HG02981 (cell line): ENCODE measurements around the gene CNR2.
"Not testable (repeated sequence)": the region's sequence is repeated elsewhere in the genome, so short reads cannot be mapped to it uniquely, and the experiment has no call there.

ENCODE experiments used
- ATAC-seq: cut with Tn5 transposase; IDR thresholded peaks from one replicate; pipeline ENCODE4 v1.9.1; 2021; ENCODE audit warnings: mild to moderate bottlenecking, moderate library complexity; ENCODE audit not compliant: unreplicated experiment

CNR2 gene

DNA sequence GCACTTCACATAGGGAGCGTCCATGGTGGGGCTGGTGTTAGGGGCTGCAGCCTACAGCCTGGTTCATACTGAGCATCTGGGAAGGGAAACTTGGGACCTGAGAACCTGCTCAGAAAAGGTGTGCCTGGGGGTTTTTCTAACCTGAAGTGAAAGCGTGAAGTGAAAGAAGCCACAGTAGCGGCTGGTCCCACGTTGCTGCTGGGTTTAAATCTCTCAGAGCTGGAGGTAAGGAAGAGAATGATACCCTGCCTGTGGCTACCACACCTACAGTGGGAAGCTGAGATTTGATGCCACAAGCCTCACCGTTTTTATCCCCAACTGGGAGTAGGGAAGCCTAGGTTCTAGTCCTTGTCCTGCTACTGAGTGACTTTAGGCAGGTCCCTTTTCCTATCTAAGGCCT lies 24.1 kb downstream of the CNR2 start:
- ATAC-seq = no peak

DNA sequence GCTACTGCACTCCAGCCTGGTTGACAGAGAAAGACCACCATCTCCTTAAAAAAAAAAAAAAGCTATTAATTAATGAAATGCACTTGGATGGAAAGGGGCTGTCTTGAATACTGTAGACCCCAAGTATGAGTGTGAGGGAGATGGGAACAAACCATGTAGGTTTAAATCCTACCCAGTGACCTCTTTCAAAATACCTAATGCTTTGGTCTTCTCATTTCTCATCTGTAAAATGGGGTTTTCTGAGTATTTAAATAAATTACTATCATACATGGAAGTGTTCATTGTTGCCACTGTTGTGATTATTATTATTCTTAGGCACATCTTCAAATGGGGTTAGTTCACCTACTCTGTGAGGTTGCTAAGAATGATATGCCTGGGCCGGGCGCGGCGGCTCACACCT lies 27.9 kb downstream of the CNR2 start:
- ATAC-seq = no peak

DNA sequence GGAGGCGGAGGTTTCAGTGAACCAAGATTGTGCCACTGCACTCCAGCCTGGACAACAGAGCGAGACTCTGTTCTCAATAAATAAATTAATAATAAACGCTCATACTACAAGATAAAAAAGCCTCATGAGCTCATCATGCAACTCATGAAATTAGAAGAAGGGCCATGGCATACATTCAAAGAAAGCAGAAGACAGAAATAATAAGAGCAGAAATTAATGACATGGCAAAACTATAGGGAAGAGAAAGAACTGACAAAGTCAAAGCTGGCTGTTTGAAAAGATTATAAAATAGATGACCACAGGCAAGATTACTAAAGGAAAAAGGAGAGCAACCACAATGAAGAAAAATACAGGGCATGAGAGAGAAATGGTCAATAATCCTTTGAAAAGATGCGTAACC lies 30.4 kb downstream of the CNR2 start:
- no peak for ATAC-seq

DNA sequence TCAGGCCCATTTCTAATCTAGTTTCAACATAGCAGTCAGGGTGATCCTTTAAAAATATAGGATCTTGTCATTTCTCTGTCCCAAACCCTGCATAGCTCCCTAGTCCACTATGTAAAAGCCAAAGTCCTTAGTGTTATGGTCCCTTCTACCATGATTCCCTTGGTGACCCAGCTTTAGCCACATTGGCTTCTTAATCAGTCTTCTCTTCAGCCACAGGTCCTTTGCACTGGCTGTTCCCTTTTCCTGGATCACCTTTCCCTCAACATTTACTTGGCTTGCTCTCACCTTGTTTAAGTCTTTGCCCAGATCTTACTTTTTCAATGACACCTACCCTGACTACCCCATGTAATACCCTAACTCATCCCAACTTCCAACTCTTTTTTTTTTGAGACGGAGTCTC lies 33.4 kb downstream of the CNR2 start:
- no peak for ATAC-seq

DNA sequence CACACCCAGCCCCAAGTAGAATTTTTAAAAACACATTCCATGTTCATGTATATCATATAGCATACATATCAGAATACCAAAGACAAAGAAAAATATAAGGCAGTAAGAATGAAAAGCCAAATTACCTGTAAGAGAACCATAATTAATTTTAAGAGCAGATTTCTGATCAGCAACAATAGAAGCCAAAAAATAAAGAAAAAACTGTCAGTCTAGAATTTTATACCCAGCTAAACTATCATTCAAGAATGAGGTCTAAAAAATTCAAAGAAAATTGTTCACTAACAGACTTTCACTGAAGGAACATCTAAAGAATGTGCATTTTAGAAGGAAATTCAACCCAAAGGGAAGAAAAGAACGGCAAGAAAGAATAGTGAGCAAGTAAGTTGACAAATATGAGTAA lies 34.5 kb downstream of the CNR2 start:
- ATAC-seq = no peak

DNA sequence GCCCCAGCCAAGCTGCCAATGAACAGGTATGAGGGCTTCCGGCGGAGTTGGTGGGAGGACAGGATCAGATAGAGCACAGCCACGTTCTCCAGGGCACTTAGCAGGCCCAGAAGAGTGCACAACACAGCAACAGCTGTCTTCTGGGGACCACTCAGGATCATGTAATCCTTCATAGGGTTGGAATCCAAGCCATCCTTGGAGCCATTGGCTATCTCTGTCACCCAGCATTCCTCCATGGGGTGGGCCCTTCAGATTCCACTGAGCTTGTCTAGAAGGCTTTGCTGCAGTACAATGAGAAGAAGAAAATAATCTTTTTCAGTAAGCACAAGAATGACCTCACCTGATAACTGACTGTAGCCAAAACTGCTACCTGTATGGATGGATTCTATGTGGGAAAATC lies 37.8 kb downstream of the CNR2 start:
- no peak for ATAC-seq

DNA sequence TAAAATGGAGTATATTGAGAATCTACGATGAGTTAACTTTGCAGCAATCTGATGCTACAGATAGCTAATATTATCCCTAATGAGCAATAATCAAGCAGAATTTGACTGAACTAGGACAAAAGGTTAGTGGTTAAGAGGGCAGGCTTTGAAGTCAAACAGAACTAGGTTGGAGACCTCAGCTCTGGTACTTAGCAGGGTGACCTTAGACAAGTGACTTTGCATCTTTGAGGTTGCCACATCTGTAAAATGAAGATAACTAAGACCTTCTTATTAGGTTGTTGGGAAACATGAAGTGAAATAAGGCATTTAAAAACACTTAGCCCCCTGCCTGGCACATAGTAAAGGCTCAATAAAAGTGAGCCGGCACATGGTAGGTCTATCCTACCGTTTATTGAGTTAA lies 40.7 kb downstream of the CNR2 start:
- ATAC-seq = no peak

DNA sequence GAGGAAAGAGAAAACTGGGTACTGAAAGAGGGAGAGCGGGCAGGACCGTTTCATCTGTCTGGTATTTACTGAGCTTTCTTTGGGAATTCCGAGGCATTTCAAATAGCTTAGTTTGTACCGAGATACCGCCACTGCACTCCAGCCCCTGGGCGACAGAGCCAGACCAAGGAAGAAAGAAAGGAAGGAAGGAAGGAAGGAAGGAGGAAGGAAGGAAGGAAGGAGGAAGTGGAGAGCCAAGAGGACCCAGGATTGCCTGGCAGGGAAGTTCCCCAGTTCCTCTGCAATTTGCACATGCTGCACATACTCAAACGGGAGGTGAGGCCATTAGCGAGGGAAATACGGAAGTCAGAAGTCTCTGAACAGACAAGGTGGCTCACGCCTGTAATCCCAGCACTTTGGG lies 44.1 kb downstream of the CNR2 start:
- no peak for ATAC-seq

DNA sequence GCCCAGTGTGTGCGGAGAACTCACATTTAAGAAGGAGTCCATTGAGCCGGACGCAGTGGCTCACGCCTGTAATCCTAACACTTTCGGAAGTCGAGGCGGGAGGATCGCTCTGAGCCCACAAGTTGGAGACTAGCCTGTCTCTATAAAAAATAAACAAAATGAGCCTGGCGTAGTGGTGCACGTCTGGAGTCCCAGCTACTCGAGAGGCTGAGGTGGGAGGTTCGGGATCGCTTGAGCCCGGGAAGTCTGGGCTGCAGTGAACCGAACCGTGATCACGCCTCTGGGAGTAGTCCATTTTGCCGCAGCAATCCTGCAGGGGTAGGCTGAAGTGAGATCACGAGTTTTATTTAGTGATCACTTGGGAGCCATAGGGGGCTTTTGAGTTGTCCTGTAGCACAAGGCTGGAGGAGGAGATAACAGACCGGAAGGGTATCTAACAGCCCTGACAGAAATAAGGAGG lies 44.6 kb downstream of the CNR2 start:
- ATAC-seq = no peak

DNA sequence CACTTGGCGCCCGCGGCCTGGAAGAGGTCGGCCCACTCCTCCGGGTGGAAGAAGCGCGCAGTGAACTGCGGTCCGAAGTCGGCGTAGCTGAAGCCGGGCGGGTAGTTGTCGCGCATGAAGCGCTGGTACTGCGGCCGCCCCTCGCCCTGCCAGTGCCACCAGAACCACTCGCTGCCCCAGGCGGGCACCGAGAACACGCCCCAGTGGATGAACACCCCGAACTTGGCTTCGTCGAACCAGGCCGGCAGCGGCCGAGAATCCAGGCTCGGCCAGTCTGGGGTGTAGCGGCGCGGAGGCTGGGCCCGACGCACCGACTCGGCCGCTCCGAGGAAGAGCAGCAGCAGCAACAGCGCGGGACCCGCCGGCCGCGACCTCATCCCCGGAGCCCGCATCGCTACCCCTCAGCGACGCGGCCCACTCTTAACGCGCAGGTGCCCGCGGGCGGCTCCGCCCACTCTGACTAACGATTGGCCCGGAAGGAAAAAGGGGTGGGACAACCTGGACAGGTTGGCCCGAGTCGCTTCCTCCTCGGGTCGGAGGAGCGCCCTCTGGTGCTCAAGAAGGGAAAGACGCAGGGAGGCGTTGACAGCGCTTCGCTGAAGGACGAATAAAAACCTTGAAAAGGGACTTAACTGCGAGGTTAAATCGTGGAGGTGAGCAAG lies 45.1 kb downstream of the CNR2 start, which contains the start of gene FUCA1:
Gene FUCA1 (minus strand): TSS at position 396 of the 662 bp plus-strand sequence. CDS start 4 bp downstream, at position 392.
- peak; percentile 93 for ATAC-seq

DNA sequence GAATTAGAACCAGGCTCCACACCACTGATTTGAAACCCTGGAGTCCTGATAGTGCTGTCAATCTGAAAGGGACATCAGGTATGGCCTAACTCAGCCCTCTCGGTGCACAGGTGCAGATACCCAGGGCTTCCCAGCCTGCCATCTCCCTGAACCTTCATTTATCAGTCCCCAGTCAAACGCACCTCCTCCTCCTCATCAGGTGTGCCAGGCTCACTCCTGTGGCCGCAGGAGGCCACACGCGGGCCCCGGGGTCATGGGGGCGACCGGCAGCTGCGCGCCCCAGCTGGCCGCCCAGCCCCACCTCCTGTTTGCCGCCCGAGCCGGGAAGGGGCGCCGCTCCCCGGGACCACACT lies 45.6 kb downstream of the CNR2 start:
- no peak for ATAC-seq

DNA sequence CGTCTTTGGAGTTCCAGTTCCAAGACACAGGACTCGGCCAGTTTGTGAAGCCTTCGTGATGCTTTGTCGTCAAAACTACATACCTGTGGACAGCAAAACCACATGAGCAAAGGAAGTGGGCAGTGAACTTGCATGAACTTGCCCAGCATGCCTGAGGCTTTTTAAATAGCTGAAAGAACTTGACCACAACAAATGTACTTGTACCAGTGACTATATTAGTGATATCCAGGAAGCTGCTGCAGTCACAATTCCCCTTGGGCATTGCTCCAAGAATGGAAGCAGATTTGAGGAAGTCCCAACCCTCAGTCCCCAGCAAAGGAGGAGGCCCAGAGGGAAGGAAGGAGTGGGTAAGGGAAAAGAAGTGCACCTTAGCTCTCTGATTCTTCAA lies 47.6 kb downstream of the CNR2 start:
- ATAC-seq = no peak

DNA sequence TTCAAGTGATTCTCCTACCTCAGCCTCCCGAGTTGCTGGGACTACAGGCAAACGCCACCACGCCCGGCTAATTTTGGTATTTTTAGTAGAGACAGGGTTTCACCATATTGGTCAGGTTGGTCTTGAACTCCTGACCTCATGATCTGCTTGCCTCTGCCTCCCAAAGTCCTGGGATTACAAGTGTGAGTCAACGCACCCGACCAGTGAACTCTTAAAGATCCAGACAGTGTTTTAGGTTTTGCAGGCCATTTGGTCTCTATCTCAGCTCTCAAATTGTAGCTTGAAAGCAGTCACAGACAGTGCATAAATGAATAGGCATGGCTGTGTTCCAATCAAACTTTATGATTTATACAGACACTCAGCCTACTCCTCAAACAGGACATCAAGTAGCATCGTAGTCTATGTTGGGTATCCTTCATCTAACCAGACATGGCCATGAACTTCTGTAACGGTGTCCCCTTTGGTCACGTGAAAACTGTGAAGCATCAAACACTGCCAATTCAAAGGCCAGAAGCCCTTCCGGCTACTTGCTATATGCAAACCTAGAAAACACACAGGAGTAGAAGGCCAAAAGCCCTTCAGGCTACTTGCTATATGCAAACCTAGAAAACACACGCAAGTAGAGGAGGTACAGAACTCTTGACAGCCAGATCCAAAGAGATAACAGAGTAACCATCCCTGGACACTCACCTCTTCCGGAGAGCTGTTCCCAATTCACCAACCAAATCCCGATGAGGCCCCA lies 48.2 kb downstream of the CNR2 start:
- no peak for ATAC-seq

DNA sequence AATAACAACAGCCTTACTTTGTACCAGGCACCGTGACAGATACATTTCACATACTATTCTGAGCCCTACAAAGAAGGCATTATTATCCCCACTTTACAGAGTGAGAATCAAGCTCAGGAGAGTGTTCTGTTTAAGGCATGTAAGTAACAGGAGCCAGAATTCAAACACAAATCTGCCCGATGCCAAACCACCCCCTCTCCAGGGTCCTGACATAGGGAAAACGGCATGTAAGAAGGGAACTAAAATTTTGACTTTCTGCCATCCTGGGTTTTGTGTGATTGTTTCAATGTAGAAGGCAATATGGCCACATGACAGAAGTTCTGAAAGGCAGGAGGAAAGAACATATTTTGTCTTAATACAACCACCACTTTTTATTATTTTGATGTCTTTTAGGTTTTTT lies 50.5 kb downstream of the CNR2 start:
- ATAC-seq = no peak

DNA sequence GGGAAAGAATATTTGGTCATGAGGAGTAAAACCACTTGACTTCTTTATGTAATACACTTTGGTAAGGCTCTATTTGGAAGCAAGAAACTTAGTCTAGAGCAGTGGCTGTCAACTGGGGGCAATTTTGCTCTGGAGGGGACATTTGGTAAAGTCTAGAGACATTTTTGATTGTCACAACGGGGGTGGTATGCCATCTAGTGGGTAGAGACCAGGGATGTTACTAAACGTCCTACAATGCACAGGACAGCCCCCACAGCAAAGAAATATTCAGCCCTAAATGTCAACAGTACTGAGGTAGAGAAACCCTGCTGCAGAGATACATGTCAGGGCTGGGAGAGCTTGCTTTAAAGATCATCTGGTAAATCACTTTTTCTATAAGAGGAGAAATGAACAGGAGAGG lies 58.6 kb downstream of the CNR2 start:
- ATAC-seq = no peak

DNA sequence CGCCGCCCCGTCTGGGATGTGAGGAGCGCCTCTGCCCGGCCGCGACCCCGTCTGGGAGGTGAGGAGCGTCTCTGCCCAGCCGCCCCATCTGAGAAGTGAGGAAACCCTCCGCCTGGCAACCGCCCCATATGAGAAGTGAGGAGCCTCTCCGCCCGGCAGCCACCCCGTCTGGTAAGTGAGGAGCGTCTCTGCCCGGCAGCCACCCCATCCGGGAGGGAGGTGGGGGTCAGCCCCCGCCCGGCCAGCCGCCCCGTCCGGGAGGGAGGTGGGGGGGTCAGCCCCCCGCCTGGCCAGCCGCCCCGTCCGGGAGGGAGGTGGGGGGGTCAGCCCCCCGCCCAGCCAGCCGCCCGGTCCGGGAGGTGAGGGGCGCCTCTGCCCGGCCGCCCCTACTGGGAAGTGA lies 60.0 kb downstream of the CNR2 start:
- not testable (repeated sequence) for ATAC-seq

DNA sequence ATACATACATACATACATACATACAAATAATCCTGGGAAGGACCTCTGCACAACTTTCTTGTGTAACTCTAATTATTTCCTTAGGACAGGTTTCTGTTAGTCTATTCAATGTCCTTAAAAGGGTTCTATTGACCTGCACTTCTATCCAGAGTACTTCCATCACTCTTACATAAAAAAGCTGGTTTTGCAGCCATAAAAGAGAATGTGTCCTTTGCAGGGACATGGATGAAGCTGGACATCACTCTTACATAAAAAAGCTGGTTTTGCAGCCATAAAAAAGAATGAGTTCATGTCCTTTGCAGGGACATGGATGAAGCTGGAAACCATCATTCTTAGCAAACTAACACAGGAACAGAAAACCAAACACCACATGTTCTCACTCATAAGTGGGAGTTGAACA lies 61.8 kb downstream of the CNR2 start:
- ATAC-seq = not testable (repeated sequence)

DNA sequence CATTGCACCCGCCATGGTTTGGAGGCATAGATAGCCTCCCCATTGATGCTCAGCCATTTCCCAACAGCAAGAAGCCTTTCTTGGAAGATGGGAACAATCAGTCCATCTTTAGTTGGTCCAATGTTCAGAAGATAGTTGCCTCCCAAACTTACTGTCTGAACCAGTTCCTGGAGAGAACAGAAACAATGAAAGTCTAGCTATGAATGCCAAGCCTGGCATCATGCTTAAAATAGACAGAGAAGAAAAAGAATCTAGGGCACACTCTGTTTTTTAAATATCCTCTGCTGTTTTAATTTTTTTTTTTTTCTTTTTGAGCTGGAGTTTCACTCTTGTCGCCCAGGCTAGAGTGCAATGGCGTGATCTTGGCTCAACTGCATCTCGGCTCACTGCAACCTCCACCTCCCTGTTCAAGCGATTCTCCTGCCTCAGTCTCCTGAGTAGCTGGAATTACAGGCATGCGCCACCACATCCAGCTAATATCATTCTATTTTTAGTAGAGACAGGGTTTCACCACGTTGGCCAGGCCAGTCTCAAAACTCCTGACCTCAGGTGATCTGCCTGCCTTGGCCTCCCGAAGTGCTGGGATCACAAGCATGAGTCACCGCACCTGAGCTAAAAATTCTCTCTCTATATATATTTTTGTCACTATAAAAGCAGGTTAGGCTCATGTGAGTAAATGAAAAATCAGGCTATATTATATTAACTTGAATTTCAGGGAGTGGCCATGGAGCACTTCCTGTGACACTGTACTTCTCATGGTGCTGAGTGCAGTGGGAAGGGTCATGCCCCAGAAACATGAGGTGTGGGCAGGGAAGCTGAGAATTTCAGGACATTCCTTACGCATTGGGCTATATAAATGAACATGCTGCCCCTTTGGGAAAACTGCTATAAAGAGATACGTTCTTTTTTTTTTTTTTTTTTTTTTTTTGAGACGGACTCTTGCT lies 64.2 kb downstream of the CNR2 start:
- no peak for ATAC-seq

DNA sequence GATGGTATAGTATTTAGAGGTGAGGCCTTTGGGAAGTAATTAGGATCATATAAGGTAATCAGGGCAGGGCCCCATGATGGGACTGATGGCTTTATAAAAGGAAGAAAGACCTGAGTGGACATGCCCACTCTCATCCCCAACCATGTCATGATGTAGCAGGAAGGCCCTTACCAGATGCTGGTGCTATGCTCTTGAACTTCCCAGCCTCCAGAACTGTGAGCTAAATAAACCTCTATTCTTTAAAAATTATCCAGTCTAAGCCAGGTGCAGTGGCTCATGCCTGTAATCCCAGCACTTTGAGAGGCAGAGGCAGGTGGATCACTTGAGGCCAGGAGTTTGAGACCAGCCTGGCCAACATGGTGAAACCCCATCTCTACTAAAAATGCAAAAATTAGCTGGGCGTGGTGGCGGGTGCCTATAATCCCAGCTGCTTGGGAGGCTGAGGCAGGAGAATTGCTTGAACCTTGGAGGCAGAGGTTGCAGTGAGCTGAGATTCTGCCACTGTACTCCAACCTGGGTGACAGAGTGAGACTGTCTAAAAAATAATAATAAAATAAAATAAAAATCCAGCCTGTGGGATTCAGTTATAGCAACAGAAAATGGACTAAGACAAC lies 65.6 kb downstream of the CNR2 start:
- not testable (repeated sequence) for ATAC-seq

DNA sequence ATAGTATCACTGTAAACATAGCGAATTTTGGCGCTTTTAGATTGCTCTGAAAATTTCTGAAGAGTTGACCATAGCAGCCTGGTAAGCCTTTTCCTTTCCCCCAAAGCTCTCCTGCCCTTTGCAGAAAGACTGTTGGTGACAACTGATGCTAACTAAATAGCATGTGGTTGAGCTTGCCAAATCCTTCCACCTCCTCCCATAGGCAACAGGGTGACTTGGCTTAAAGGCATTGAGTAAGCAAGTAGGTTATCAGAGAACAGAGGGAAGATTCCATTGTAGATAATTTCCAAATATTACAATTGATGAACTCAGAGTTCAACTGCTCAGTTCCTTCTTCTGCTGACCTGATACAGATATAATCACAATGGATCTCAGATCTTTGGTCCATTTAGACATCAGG lies 68.0 kb downstream of the CNR2 start:
- ATAC-seq = no peak

DNA sequence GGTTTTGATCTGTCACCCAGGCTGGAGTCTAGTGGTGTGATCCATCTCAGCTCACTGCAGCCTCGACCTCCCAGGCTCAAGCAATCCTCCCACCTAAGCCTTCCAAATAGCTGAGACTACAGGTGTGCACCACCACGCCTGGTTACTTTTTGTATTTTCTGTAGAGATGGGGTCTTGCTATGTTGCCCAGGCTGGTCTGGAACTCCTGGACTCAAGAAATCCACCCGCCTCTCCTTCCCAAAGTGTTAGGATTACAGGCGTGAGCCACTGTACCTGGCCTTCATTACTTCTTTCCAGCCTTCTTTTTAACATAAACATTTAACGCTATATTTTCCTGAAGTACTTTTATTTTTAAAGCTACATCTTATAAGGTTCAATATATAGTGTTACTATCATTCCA lies 69.5 kb downstream of the CNR2 start:
- ATAC-seq = no peak
